K562 (cell line): ENCODE data around the gene CSNK1G1. TPM values are rescaled to one million over a fixed set of nuclear protein-coding genes. Genes with fewer than 3 reads are reported as not detected.
A peak's percentile ranks its signal among the peaks of the same experiment; 100 is the strongest.

Experiments used
- CREB3L1 ChIP-seq: fragments of 450-650 bp; IDR thresholded peaks from 2 replicates; pipeline ENCODE4 v1.6.1; 2014; ENCODE audit warnings: low read depth, mild to moderate bottlenecking, moderate library complexity, borderline replicate concordance
- E2F6 ChIP-seq, 2 experiments: IDR thresholded peaks; 2 replicates each; pipeline ENCODE4 v1.6.1; 2011; ENCODE audit warnings: borderline replicate concordance in 1 of 2, control low read depth in 1 of 2, low read depth in 1 of 2, low read length in 1 of 2, mild to moderate bottlenecking in 1 of 2, mixed read lengths in 1 of 2, moderate library complexity in 1 of 2; ENCODE audit not compliant: insufficient read depth in 1 of 2, insufficient read length in 1 of 2, poor library complexity in 1 of 2, severe bottlenecking in 1 of 2; ENCODE audit errors: extremely low read depth in 1 of 2
- ETS1 ChIP-seq: conservative IDR thresholded peaks from 2 replicates; pipeline ENCODE4 v1.6.1; 2011; ENCODE audit warnings: low read depth, mild to moderate bottlenecking, low read length; ENCODE audit not compliant: control insufficient read depth
- FIP1L1 ChIP-seq: fragments of 200-400 bp; formaldehyde crosslinking; IDR thresholded peaks from 2 replicates; pipeline ENCODE4 v1.6.1; 2018; ENCODE audit warnings: mild to moderate bottlenecking, low read depth, low read length; ENCODE audit not compliant: poor library complexity, severe bottlenecking
- POLR2A ChIP-seq: fragments of 450-650 bp; conservative IDR thresholded peaks from 2 replicates; pipeline ENCODE4 v1.6.1; 2016
- SIN3A ChIP-seq, 2 experiments: fragments of 150-350 bp in 1 of 2; IDR thresholded peaks; 2 replicates each; pipeline ENCODE4 v1.6.1; 2011 to 2016; ENCODE audit warnings: borderline replicate concordance in 2 of 2, low read depth in 2 of 2, low read length in 2 of 2, mild to moderate bottlenecking in 2 of 2, moderate library complexity in 2 of 2; ENCODE audit not compliant: control insufficient read depth in 1 of 2
- ZBTB33 ChIP-seq: sonication (generic); formaldehyde crosslinking; IDR thresholded peaks from 2 replicates; pipeline ENCODE4 v1.8.1; 2023; ENCODE audit warnings: mild to moderate bottlenecking, missing genetic modification reagents
- ZNF184 ChIP-seq: sonication (generic); formaldehyde crosslinking; IDR thresholded peaks from 2 replicates; pipeline ENCODE4 v1.5.0; 2020; ENCODE audit warnings: missing genetic modification reagents
- polyA plus RNA-seq, 8 experiments: library from polyadenylated mRNA; depleted of rRNA in 4 of 8; stranded (reverse) in 5 of 8; unstranded in 3 of 8; fragments of >200 nt; fragmentation: Nextera tagmentation in 2 of 8; fragmentation: Illumina TruSeq in 1 of 8; extraction: Ambion mirVana in 2 of 8; extraction: Trizol in 1 of 8; gene quantifications; 2 replicates each; pipeline versions ENCODE4 v1.2.1 to v1.2.3, GENCODE V29; 2011 to 2014; ENCODE audit warnings: inconsistent platforms in 1 of 8, missing spikeins in 1 of 8
- total RNA-seq, 7 experiments: library from RNA; depleted of rRNA in 6 of 7; stranded (reverse); fragments of >200 nt in 6 of 7; fragmentation: Illumina TruSeq in 2 of 7; extraction: Trizol in 2 of 7; gene quantifications; 2 replicates each; pipeline versions ENCODE4 v1.2.1 to v1.2.3, GENCODE V29; 2011 to 2021; ENCODE audit warnings: low replicate concordance in 1 of 7
- TF ChIP-seq, protein P1 (sequence below): fragments of 200-800 bp; sonication (Bioruptor generic); IDR thresholded peaks from 2 replicates; pipeline ENCODE4 v1.6.1; 2016; ENCODE audit warnings: missing genetic modification characterization, missing compliant biosample characterization

Gene CSNK1G1
- total and polyA plus RNA-seq, 9 of the 15 experiments (the other 6 are each of a cell fraction or from before 2014, with no cell fraction given) = 4.5 to 18.5 (median 9.5) TPM

GRCh38 chr15:64151727-64152506 is 204.1 kb downstream of the CSNK1G1 start, which contains the start of gene SNX22 (continued):
- TF ChIP-seq E2F6 (IDR thresholded peaks at IDR 0.05; ENCODE audit: borderline replicate concordance in 1 of 2, extremely low read depth in 1 of 2, insufficient read depth in 1 of 2, insufficient read length in 1 of 2, low read depth in 1 of 2, low read length in 1 of 2, poor library complexity in 1 of 2, severe bottlenecking in 1 of 2) = peak in 1 of 2 experiments; percentile 1
- TF ChIP-seq ZBTB33 (CRISPR knock-in tag) = peak; percentile 91
- peak in 1 of 2 experiments; percentile 28; a peak in 1 of 4 replicates for TF ChIP-seq SIN3A (IDR thresholded peaks at IDR 0.05; ENCODE audit: borderline replicate concordance in 2 of 2, control insufficient read depth in 1 of 2, low read depth in 2 of 2, low read length in 2 of 2)
- TF ChIP-seq ZNF184 (CRISPR knock-in tag) = no peak
- peak; percentile 40 for TF ChIP-seq FIP1L1
- 0 out of 2 replicates have a peak, but pooled peaks have one; percentile 35 for TF ChIP-seq POLR2A
- TF ChIP-seq ETS1 = 0 out of 2 replicates have a peak, but pooled peaks have one; percentile 21
- TF ChIP-seq, protein P1, sequence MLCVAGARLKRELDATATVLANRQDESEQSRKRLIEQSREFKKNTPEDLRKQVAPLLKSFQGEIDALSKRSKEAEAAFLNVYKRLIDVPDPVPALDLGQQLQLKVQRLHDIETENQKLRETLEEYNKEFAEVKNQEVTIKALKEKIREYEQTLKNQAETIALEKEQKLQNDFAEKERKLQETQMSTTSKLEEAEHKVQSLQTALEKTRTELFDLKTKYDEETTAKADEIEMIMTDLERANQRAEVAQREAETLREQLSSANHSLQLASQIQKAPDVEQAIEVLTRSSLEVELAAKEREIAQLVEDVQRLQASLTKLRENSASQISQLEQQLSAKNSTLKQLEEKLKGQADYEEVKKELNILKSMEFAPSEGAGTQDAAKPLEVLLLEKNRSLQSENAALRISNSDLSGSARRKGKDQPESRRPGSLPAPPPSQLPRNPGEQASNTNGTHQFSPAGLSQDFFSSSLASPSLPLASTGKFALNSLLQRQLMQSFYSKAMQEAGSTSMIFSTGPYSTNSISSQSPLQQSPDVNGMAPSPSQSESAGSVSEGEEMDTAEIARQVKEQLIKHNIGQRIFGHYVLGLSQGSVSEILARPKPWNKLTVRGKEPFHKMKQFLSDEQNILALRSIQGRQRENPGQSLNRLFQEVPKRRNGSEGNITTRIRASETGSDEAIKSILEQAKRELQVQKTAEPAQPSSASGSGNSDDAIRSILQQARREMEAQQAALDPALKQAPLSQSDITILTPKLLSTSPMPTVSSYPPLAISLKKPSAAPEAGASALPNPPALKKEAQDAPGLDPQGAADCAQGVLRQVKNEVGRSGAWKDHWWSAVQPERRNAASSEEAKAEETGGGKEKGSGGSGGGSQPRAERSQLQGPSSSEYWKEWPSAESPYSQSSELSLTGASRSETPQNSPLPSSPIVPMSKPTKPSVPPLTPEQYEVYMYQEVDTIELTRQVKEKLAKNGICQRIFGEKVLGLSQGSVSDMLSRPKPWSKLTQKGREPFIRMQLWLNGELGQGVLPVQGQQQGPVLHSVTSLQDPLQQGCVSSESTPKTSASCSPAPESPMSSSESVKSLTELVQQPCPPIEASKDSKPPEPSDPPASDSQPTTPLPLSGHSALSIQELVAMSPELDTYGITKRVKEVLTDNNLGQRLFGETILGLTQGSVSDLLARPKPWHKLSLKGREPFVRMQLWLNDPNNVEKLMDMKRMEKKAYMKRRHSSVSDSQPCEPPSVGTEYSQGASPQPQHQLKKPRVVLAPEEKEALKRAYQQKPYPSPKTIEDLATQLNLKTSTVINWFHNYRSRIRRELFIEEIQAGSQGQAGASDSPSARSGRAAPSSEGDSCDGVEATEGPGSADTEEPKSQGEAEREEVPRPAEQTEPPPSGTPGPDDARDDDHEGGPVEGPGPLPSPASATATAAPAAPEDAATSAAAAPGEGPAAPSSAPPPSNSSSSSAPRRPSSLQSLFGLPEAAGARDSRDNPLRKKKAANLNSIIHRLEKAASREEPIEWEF (CRISPR knock-in tag) = no peak
- TF ChIP-seq CREB3L1 = no peak
